ENCODE measurements around the gene CACNA1F. TPM values are rescaled to one million over a fixed set of nuclear protein-coding genes. Genes with fewer than 3 reads are reported as not detected.

The CACNA1F gene
- total and polyA plus RNA-seq, 8 donors, result 0.06 to 6.1 (median 0.27) TPM; not detected in 2

- H3K27ac ChIP-seq, result no peak overlapping the region
Observed at GRCh38 chrX:49257074-49257790, 24.1 kb upstream of the CACNA1F start.

GRCh38 chrX:49256268-49256995 lies 23.3 kb upstream of the CACNA1F start:
- Histone ChIP-seq H3K27me3 (peaks cover 0 to 9% (median 0%) of the 10 kb centered on the region in 3 donors), H3K4me1 (no peaks in the 10 kb centered on the region), H3K27ac (no peak overlapping the region), H3K4me3 (no peak overlapping the region), H3K9me3 (no peaks in the 10 kb centered on the region), H3K36me3 (no peaks in the 10 kb centered on the region)
- intact Hi-C loops (cut with DNase I; ENCODE audit: low total_unique reads), result no loop called here
- WGBS, 5 donors, result 57 to 84% (median 74%) methylated on average over 4 to 9 of the region's 9 CpGs
- no peak for TF ChIP-seq POLR2A (IDR thresholded peaks at IDR 0.05)
- TF ChIP-seq EP300 (IDR thresholded peaks at IDR 0.05), result no peak
- TF ChIP-seq, protein P1, sequence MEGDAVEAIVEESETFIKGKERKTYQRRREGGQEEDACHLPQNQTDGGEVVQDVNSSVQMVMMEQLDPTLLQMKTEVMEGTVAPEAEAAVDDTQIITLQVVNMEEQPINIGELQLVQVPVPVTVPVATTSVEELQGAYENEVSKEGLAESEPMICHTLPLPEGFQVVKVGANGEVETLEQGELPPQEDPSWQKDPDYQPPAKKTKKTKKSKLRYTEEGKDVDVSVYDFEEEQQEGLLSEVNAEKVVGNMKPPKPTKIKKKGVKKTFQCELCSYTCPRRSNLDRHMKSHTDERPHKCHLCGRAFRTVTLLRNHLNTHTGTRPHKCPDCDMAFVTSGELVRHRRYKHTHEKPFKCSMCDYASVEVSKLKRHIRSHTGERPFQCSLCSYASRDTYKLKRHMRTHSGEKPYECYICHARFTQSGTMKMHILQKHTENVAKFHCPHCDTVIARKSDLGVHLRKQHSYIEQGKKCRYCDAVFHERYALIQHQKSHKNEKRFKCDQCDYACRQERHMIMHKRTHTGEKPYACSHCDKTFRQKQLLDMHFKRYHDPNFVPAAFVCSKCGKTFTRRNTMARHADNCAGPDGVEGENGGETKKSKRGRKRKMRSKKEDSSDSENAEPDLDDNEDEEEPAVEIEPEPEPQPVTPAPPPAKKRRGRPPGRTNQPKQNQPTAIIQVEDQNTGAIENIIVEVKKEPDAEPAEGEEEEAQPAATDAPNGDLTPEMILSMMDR (IDR thresholded peaks at IDR 0.05), result no peak
- no peak for TF ChIP-seq POLR2AphosphoS5 (IDR thresholded peaks at IDR 0.05)
- no peak for DNase-seq

More at GRCh38 chrX:49257074-49257790, 24.1 kb upstream of the CACNA1F start:
- intact Hi-C loops (cut with DNase I; ENCODE audit: low total_unique reads), result no loop called here
- Histone ChIP-seq H3K9me3 (no peaks in the 10 kb centered on the region), H3K4me1 (no peaks in the 10 kb centered on the region), H3K36me3 (no peaks in the 10 kb centered on the region), H3K4me3 (no peak overlapping the region), H3K27me3 (peaks cover 0 to 12% (median 0%) of the 10 kb centered on the region in 3 donors)
- DNase-seq, result no peak
- TF ChIP-seq, protein P1 (IDR thresholded peaks at IDR 0.05), result no peak
- no peak for TF ChIP-seq POLR2AphosphoS5 (IDR thresholded peaks at IDR 0.05)
- TF ChIP-seq EP300 (IDR thresholded peaks at IDR 0.05), result no peak
- no peak for TF ChIP-seq POLR2A (IDR thresholded peaks at IDR 0.05)
- WGBS, 5 donors, result 64 to 83% (median 76%) methylated on average over 5 to 14 of the region's 14 CpGs

DNA sequence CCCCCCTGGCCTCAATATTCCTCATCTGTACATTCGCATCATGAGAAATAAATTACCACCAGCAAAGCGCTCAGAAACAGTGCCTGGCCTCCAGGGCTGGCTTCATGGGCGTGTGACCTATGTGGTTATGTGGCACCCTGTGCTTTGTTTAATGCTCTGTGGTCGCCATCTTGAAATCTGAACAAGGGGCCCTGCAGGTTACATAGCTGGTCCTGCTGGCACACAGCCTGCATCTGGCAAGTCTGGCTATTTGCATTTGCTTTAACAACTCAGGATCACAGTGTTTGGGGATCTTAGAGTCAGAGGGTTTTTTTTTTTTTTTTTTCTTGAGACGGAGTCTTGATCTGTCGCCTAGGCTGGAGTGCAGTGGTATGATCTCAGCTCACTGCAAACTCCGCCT lies 21.5 kb upstream of the CACNA1F start:
- DNase-seq, result no peak
- H3K4me1 ChIP-seq, result no peaks in the 10 kb centered on the region
- no peak overlapping the region for H3K27ac ChIP-seq
- no peaks in the 10 kb centered on the region for H3K9me3 ChIP-seq
- H3K36me3 ChIP-seq, result peaks cover 0 to 13% (median 9%) of the 10 kb centered on the region in 4 donors
- TF ChIP-seq POLR2A (IDR thresholded peaks at IDR 0.05), result no peak
- TF ChIP-seq POLR2AphosphoS5 (IDR thresholded peaks at IDR 0.05), result no peak
- TF ChIP-seq, protein P1 (IDR thresholded peaks at IDR 0.05), result no peak
- TF ChIP-seq EP300 (IDR thresholded peaks at IDR 0.05), result no peak
- H3K4me3 ChIP-seq, result no peak overlapping the region
- 66 to 80% (median 71%) methylated on average over 7 of the region's 7 CpGs for WGBS, 5 donors
- H3K27me3 ChIP-seq, result peaks cover 0 to 4% (median 0%) of the 10 kb centered on the region in 3 donors
- intact Hi-C loops (cut with DNase I; ENCODE audit: low total_unique reads), result no loop called here

DNA sequence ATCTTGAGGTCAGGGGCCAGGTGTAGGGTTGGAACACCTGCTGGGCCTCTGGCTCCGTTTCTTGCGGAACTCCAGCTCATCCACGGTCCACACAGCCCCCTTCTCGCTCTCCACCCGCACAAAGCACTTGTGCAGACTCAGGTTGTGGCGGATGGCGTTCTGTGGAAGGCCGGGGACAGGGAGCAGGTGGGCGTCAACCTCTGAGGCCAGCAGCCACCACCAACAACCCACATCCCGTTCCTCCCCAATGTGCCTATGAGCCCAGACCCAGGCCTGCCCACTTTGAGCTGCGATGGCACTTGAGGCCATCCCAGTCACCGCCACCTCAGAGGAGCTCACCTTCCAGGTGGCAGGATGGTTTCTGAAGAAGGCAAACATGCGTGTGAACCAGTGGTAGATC lies 18.2 kb upstream of the CACNA1F start:
- Histone ChIP-seq H3K36me3 (peaks cover 0 to 44% (median 42%) of the 10 kb centered on the region in 4 donors), H3K4me1 (no peaks in the 10 kb centered on the region), H3K4me3 (no peak overlapping the region), H3K9me3 (no peaks in the 10 kb centered on the region), H3K27ac (no peak overlapping the region), H3K27me3 (no peaks in the 10 kb centered on the region)
- intact Hi-C loops (cut with DNase I; ENCODE audit: low total_unique reads), result no loop called here
- DNase-seq, result no peak
- no peak for TF ChIP-seq POLR2A (IDR thresholded peaks at IDR 0.05)
- TF ChIP-seq, protein P1 (IDR thresholded peaks at IDR 0.05), result no peak
- TF ChIP-seq POLR2AphosphoS5 (IDR thresholded peaks at IDR 0.05), result no peak
- 82 to 97% (median 90%) methylated on average over 8 to 13 of the region's 13 CpGs for WGBS, 5 donors

Measured in stomach (tissue), 9 donors.